ENCODE data around the gene TSPAN17.

TSPAN17 gene

DNA sequence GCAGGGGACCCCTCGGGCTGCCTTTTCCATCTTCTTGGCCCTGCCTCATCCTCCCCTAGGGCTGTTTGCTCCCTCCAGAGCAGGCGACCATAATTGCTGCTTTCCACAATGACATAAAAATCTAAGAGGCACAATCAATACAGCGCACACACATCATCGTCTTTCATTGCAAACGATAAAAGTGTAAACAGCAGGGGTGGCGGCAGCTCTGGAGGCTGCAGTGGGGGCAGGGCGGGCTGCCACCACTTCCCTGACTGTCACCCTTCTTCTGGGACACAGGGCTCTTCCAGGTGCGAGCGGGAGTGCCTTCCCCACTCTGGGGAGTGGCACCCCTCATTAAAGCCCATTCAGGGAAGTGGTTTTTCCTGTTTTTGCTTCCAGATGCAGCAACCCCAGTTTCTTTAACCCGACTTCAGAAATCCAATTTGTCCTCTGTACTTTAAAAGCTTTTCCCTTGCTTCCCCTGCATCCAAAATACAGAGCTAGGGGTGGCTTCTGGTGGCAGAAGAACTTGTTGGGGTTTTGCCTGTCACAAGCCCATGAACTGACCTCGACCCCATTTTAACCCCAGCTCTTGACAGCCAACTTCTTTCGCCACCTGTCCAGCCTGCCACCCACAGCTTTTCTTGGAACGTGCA, 45.7 kb downstream of the TSPAN17 start:
- H3K4me2 ChIP-seq (ENCODE audit: low read length), result no peak overlapping the region
- no peak overlapping the region for H3K56ac ChIP-seq (ENCODE audit: low read length)
- no peak overlapping the region for H3K4me3 ChIP-seq (ENCODE audit: low read length)
- H3K4me1 ChIP-seq (ENCODE audit: control insufficient read depth, low read depth, low read length), result peaks cover 9% of the 10 kb centered on the region
- H4K5ac ChIP-seq (ENCODE audit: low read length), result no peak overlapping the region
- no peak overlapping the region for H2BK120ac ChIP-seq (ENCODE audit: low read depth, low read length)
- H4K8ac ChIP-seq (ENCODE audit: low read depth, low read length), result no peak overlapping the region
- no peaks in the 10 kb centered on the region for H3K36me3 ChIP-seq (ENCODE audit: control insufficient read depth, insufficient read depth, low read length)
- no peak overlapping the region for H2BK5ac ChIP-seq (ENCODE audit: low read length)
- no peak overlapping the region for H2BK15ac ChIP-seq (replicated peaks; ENCODE audit: low read depth)
- no peaks in the 10 kb centered on the region for H3K79me2 ChIP-seq (ENCODE audit: control insufficient read depth, insufficient read depth, low read length)
- no CpG with 5 or more reads among the region's 13 CpGs for WGBS (ENCODE audit: extremely low coverage, insufficient coverage, low lambda C conversion rate)
- no peak overlapping the region for H3K9ac ChIP-seq (ENCODE audit: low read length)
- no peak overlapping the region for H3K27ac ChIP-seq (ENCODE audit: low read depth, low read length)
- DNase-seq, result no peak
- no peak overlapping the region for H3K4ac ChIP-seq (ENCODE audit: low read depth, low read length)
- H3K27me3 ChIP-seq (ENCODE audit: insufficient read depth, low read length, poor library complexity), result no peaks in the 10 kb centered on the region
- no peaks in the 10 kb centered on the region for H3K79me1 ChIP-seq (ENCODE audit: low read length)
- no peak overlapping the region for H2AK5ac ChIP-seq (ENCODE audit: low read length)
- no peak overlapping the region for H3K23ac ChIP-seq (ENCODE audit: low read length)
- H3K18ac ChIP-seq (ENCODE audit: low read length), result no peak overlapping the region

DNA sequence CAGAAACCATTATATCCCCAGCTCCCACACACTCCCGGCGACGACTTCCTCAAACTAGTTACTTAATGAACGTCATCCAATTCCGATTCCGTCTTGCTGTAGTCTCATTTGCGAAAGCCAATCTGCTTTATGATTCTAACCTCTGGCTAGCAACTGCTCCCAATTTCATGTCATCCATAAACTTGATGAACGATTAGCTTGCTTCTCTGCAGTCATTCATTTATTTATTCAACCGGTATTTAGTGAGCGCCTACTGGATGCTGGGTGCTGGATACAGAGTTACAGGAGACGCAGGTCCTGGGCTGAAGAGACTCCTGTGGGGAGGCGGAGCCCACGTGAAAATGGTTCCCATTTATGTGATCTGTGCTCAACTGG, 46.2 kb downstream of the TSPAN17 start:
- Histone ChIP-seq H3K36me3 (ENCODE audit: control insufficient read depth, insufficient read depth, low read length) (no peaks in the 10 kb centered on the region), H3K4me3 (ENCODE audit: low read length) (no peak overlapping the region), H3K4me2 (ENCODE audit: low read length) (no peak overlapping the region), H3K56ac (ENCODE audit: low read length) (no peak overlapping the region), H2BK15ac (replicated peaks; ENCODE audit: low read depth) (no peak overlapping the region), H2BK5ac (ENCODE audit: low read length) (no peak overlapping the region), H3K4me1 (ENCODE audit: control insufficient read depth, low read depth, low read length) (peaks cover 7% of the 10 kb centered on the region), H2AK5ac (ENCODE audit: low read length) (no peak overlapping the region), H3K27me3 (ENCODE audit: insufficient read depth, low read length, poor library complexity) (no peaks in the 10 kb centered on the region), H3K27ac (ENCODE audit: low read depth, low read length) (no peak overlapping the region), H3K9ac (ENCODE audit: low read length) (no peak overlapping the region), H3K79me1 (ENCODE audit: low read length) (no peaks in the 10 kb centered on the region), H3K23ac (ENCODE audit: low read length) (no peak overlapping the region), H3K79me2 (ENCODE audit: control insufficient read depth, insufficient read depth, low read length) (no peaks in the 10 kb centered on the region), H3K4ac (ENCODE audit: low read depth, low read length) (no peak overlapping the region), H4K5ac (ENCODE audit: low read length) (no peak overlapping the region), H3K18ac (ENCODE audit: low read length) (no peak overlapping the region), H4K8ac (ENCODE audit: low read depth, low read length) (no peak overlapping the region), H2BK120ac (ENCODE audit: low read depth, low read length) (no peak overlapping the region)
- no peak for DNase-seq
- WGBS (ENCODE audit: extremely low coverage, insufficient coverage, low lambda C conversion rate), result no CpG with 5 or more reads among the region's 13 CpGs

DNA sequence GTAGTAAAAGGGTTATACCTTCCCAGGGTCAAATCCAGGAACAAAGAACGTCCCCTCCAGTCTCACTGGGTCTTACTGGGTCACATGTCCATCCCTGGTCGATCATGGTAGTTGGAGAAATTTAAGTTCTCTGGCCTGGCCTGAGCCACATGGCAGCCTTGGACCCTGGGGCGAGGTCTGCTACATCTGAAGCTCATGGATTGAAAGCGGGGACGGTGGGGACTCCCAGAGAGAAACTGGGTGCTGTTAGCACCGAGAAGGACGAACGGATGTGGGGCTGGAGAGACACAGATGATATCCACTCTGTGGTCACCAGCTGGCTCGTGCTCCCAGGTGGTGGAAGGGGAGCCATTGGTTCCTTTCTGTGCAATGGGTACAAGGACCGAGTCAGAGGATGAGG, 46.9 kb downstream of the TSPAN17 start:
- no CpG with 5 or more reads among the region's 10 CpGs for WGBS (ENCODE audit: extremely low coverage, insufficient coverage, low lambda C conversion rate)

DNA sequence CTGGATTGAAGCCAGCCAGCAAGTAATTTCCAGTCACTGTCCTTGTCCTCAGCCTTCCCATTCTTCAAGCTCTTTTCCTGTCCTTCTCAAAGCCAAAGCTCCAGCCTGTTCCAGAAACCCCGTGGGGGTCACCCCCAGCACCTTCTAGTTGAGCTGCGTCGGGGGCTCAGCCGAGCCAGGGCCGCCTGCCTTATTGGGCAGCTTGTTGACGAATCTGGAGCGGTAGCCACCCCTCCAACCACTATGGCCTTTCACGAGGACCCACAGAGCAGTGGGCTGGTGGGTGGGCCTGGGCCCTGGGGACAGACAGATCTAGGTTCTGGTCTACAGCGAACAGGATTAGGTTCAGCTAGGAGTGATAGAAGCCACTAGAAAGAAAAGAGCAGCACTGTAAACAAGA, 47.3 kb downstream of the TSPAN17 start:
- H3K79me2 ChIP-seq (ENCODE audit: control insufficient read depth, insufficient read depth, low read length), result no peaks in the 10 kb centered on the region
- no CpG with 5 or more reads among the region's 9 CpGs for WGBS (ENCODE audit: extremely low coverage, insufficient coverage, low lambda C conversion rate)
- peaks cover 7% of the 10 kb centered on the region for H3K4me1 ChIP-seq (ENCODE audit: control insufficient read depth, low read depth, low read length)
- H3K4me2 ChIP-seq (ENCODE audit: low read length), result no peak overlapping the region
- H3K4me3 ChIP-seq (ENCODE audit: low read length), result no peak overlapping the region
- H2BK15ac ChIP-seq (replicated peaks; ENCODE audit: low read depth), result no peak overlapping the region
- no peaks in the 10 kb centered on the region for H3K36me3 ChIP-seq (ENCODE audit: control insufficient read depth, insufficient read depth, low read length)
- no peak overlapping the region for H2BK120ac ChIP-seq (ENCODE audit: low read depth, low read length)
- no peak overlapping the region for H4K5ac ChIP-seq (ENCODE audit: low read length)
- DNase-seq, result no peak
- H3K27ac ChIP-seq (ENCODE audit: low read depth, low read length), result no peak overlapping the region
- no peaks in the 10 kb centered on the region for H3K27me3 ChIP-seq (ENCODE audit: insufficient read depth, low read length, poor library complexity)
- H2AK5ac ChIP-seq (ENCODE audit: low read length), result no peak overlapping the region
- H4K8ac ChIP-seq (ENCODE audit: low read depth, low read length), result no peak overlapping the region
- H3K79me1 ChIP-seq (ENCODE audit: low read length), result no peaks in the 10 kb centered on the region
- H2BK5ac ChIP-seq (ENCODE audit: low read length), result no peak overlapping the region
- no peak overlapping the region for H3K23ac ChIP-seq (ENCODE audit: low read length)
- H3K18ac ChIP-seq (ENCODE audit: low read length), result no peak overlapping the region
- no peak overlapping the region for H3K9ac ChIP-seq (ENCODE audit: low read length)
- no peak overlapping the region for H3K4ac ChIP-seq (ENCODE audit: low read depth, low read length)
- no peak overlapping the region for H3K56ac ChIP-seq (ENCODE audit: low read length)

More for the DNA sequence above, 46.9 kb downstream of the TSPAN17 start:
- no peak overlapping the region for H2AK5ac ChIP-seq (ENCODE audit: low read length)
- H3K79me2 ChIP-seq (ENCODE audit: control insufficient read depth, insufficient read depth, low read length), result no peaks in the 10 kb centered on the region
- no peak overlapping the region for H2BK5ac ChIP-seq (ENCODE audit: low read length)
- H3K4me1 ChIP-seq (ENCODE audit: control insufficient read depth, low read depth, low read length), result peaks cover 7% of the 10 kb centered on the region
- H3K27me3 ChIP-seq (ENCODE audit: insufficient read depth, low read length, poor library complexity), result no peaks in the 10 kb centered on the region
- no peak overlapping the region for H4K8ac ChIP-seq (ENCODE audit: low read depth, low read length)
- no peak for DNase-seq
- H3K4ac ChIP-seq (ENCODE audit: low read depth, low read length), result no peak overlapping the region
- H3K79me1 ChIP-seq (ENCODE audit: low read length), result no peaks in the 10 kb centered on the region
- no peak overlapping the region for H3K9ac ChIP-seq (ENCODE audit: low read length)
- no peak overlapping the region for H3K23ac ChIP-seq (ENCODE audit: low read length)
- H4K5ac ChIP-seq (ENCODE audit: low read length), result no peak overlapping the region
- no peak overlapping the region for H3K4me2 ChIP-seq (ENCODE audit: low read length)
- H3K4me3 ChIP-seq (ENCODE audit: low read length), result no peak overlapping the region
- no peak overlapping the region for H3K56ac ChIP-seq (ENCODE audit: low read length)
- H3K36me3 ChIP-seq (ENCODE audit: control insufficient read depth, insufficient read depth, low read length), result no peaks in the 10 kb centered on the region
- H3K27ac ChIP-seq (ENCODE audit: low read depth, low read length), result no peak overlapping the region
- no peak overlapping the region for H2BK120ac ChIP-seq (ENCODE audit: low read depth, low read length)
- no peak overlapping the region for H3K18ac ChIP-seq (ENCODE audit: low read length)
- H2BK15ac ChIP-seq (replicated peaks; ENCODE audit: low read depth), result no peak overlapping the region

DNA sequence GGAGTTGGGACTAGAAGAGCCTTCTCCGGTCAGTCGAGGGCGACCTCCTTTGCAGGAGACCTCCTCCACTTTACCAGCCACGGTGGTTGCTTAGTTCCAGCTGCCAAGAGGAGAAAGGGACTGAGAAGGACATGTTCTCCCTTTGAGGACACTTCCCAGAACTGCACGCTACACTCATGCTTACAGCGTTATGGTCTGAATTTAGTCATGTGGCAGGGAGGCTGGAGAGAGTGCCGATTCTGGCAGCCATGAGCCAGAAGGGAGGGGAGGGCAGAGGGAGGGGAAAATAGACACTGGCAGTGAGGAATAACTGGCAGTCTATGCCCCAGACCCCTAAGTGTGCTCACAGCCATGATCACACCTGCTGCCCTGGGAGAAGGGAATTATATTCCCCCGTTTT, 47.8 kb downstream of the TSPAN17 start:
- Histone ChIP-seq H3K27ac (ENCODE audit: low read depth, low read length) (no peak overlapping the region), H3K79me2 (ENCODE audit: control insufficient read depth, insufficient read depth, low read length) (no peaks in the 10 kb centered on the region), H2BK120ac (ENCODE audit: low read depth, low read length) (no peak overlapping the region), H2BK15ac (replicated peaks; ENCODE audit: low read depth) (no peak overlapping the region), H2BK5ac (ENCODE audit: low read length) (no peak overlapping the region), H3K4ac (ENCODE audit: low read depth, low read length) (no peak overlapping the region), H3K79me1 (ENCODE audit: low read length) (no peaks in the 10 kb centered on the region), H3K27me3 (ENCODE audit: insufficient read depth, low read length, poor library complexity) (no peaks in the 10 kb centered on the region), H3K36me3 (ENCODE audit: control insufficient read depth, insufficient read depth, low read length) (no peaks in the 10 kb centered on the region), H3K9ac (ENCODE audit: low read length) (no peak overlapping the region), H3K4me2 (ENCODE audit: low read length) (no peak overlapping the region), H3K23ac (ENCODE audit: low read length) (no peak overlapping the region), H3K4me3 (ENCODE audit: low read length) (no peak overlapping the region), H4K5ac (ENCODE audit: low read length) (no peak overlapping the region), H2AK5ac (ENCODE audit: low read length) (no peak overlapping the region), H3K18ac (ENCODE audit: low read length) (no peak overlapping the region), H3K56ac (ENCODE audit: low read length) (no peak overlapping the region), H4K8ac (ENCODE audit: low read depth, low read length) (no peak overlapping the region), H3K4me1 (ENCODE audit: control insufficient read depth, low read depth, low read length) (peaks cover 7% of the 10 kb centered on the region)
- WGBS (ENCODE audit: extremely low coverage, insufficient coverage, low lambda C conversion rate), result no CpG with 5 or more reads among the region's 8 CpGs
- DNase-seq, result no peak

DNA sequence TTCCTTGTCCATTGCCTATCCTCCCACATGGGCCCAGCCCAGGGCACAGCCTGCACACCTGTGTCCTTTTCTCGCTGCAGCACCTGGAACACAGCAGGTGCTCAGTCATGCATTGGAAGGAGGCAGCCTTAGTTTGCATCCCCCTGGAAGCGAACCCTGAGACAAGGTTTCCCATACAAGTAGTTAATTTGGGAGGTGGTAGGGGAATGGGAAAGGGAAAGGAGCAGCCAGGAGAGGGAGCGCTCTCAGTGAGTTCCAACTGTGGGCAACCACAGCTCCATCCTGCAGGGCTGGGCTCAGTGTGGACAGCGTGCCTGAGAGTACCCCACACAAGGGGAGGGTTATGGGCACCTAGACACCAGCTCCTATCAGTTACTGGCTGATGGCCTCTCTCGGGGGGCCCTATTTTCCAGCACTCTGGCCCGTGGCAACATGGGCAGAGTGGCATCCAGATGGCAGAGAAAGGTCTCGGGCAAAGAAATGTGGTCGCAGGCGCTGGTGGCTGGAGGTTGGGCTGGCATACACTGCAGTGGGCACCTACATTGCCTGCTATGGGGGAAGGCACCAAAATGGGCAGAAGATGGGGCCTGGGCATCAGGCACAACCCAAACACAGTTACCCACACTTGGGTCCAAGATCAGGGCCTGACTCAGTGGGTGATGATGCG, 50.1 kb downstream of the TSPAN17 start:
- no peak overlapping the region for H3K4me3 ChIP-seq (ENCODE audit: low read length)
- H3K79me2 ChIP-seq (ENCODE audit: control insufficient read depth, insufficient read depth, low read length), result no peaks in the 10 kb centered on the region
- WGBS (ENCODE audit: extremely low coverage, insufficient coverage, low lambda C conversion rate), result no CpG with 5 or more reads among the region's 10 CpGs
- H3K36me3 ChIP-seq (ENCODE audit: control insufficient read depth, insufficient read depth, low read length), result no peaks in the 10 kb centered on the region
- H3K4ac ChIP-seq (ENCODE audit: low read depth, low read length), result no peak overlapping the region
- H3K4me1 ChIP-seq (ENCODE audit: control insufficient read depth, low read depth, low read length), result peaks cover 6% of the 10 kb centered on the region
- H3K56ac ChIP-seq (ENCODE audit: low read length), result no peak overlapping the region
- no peak overlapping the region for H3K4me2 ChIP-seq (ENCODE audit: low read length)
- no peak overlapping the region for H3K23ac ChIP-seq (ENCODE audit: low read length)
- H2BK15ac ChIP-seq (replicated peaks; ENCODE audit: low read depth), result no peak overlapping the region
- H3K27me3 ChIP-seq (ENCODE audit: insufficient read depth, low read length, poor library complexity), result no peaks in the 10 kb centered on the region
- no peak overlapping the region for H3K27ac ChIP-seq (ENCODE audit: low read depth, low read length)
- H4K5ac ChIP-seq (ENCODE audit: low read length), result no peak overlapping the region
- no peak overlapping the region for H2BK5ac ChIP-seq (ENCODE audit: low read length)
- DNase-seq, result no peak
- H2BK120ac ChIP-seq (ENCODE audit: low read depth, low read length), result no peak overlapping the region
- no peaks in the 10 kb centered on the region for H3K79me1 ChIP-seq (ENCODE audit: low read length)
- H2AK5ac ChIP-seq (ENCODE audit: low read length), result no peak overlapping the region
- no peak overlapping the region for H3K18ac ChIP-seq (ENCODE audit: low read length)
- H3K9ac ChIP-seq (ENCODE audit: low read length), result no peak overlapping the region
- no peak overlapping the region for H4K8ac ChIP-seq (ENCODE audit: low read depth, low read length)

Measured in mesendoderm (in vitro differentiated cells).